HepG2 (cell line): ENCODE results near the gene TOMM22. TPM values are rescaled to one million over a fixed set of nuclear protein-coding genes. Genes with fewer than 3 reads are reported as not detected.

Experiments
- ATAC-seq: fragments of 200-7000 bp; cut with Tn5 transposase; 3 replicates; pipeline ENCODE4 v1.9.1; 2020; ENCODE audit warnings: mild to moderate bottlenecking, moderate library complexity
- BruUV-seq: library from RNA; stranded (reverse); fragments of 400-500 nt; replicated peaks from 2 replicates; lab custom pipeline; 2021; lab: Mats Ljungman, UMichigan
- CTCF ChIA-PET: fragments of 300-600 bp; formaldehyde crosslinking; extraction: SDS; loops from one replicate; lab custom pipeline; 2021; ENCODE audit warnings: low total read pairs, inconsistent platforms, low intra/inter-chr PET ratio; lab: Yijun Ruan, JAX
- POLR2A ChIA-PET: fragments of 350-600 bp; sonication (Branson Sonifier 250); formaldehyde crosslinking; loops from one replicate; lab custom pipeline; 2020; ENCODE audit warnings: antibody characterized with exemption, inconsistent platforms; lab: Yijun Ruan, JAX
- DNase-seq: peaks from one replicate; pipeline ENCODE4 v3.0.0-alpha.2; 2015; ENCODE audit warnings: low spot score
- FAIRE-seq: peaks from 3 replicates; lab custom pipeline; 2011; peaks lifted over from hg19 to GRCh38; lab: Jason Lieb, UNC
- H2AFZ ChIP-seq: one replicate; pipeline ENCODE4 v1.6.1; 2011; ENCODE audit warnings: low read length, inconsistent platforms
- H3K27ac ChIP-seq: fragments of 300-600 bp; 3 replicates; pipeline ENCODE4 v1.8.0; 2011; ENCODE audit warnings: mixed run types, mild to moderate bottlenecking, mixed read lengths, low read length, inconsistent platforms; ENCODE audit not compliant: insufficient read depth; ENCODE audit errors: extremely low read length
- H3K27me3 ChIP-seq, 2 experiments: fragments of 200-600 bp in 1 of 2; 2 replicates in 1 of 2; 3 replicates in 1 of 2; pipeline versions ENCODE4 v1.6.0 to v1.8.0; 2011; ENCODE audit warnings: low read length in 2 of 2, mild to moderate bottlenecking in 2 of 2, moderate library complexity in 2 of 2, inconsistent platforms in 1 of 2; ENCODE audit not compliant: insufficient read depth in 2 of 2, control insufficient read depth in 1 of 2
- H3K36me3 ChIP-seq, 2 experiments: fragments of 200-600 bp in 1 of 2; replicated peaks in 1 of 2; 2 replicates in 1 of 2; 3 replicates in 1 of 2; pipeline versions ENCODE4 v1.5.1 to v1.8.0; 2011; ENCODE audit warnings: low read length in 2 of 2, inconsistent platforms in 1 of 2; ENCODE audit not compliant: insufficient read depth in 2 of 2, control insufficient read depth in 1 of 2
- H3K4me1 ChIP-seq: 2 replicates; pipeline ENCODE4 v1.5.1; 2012; ENCODE audit warnings: low read length, inconsistent platforms; ENCODE audit not compliant: insufficient read depth
- H3K4me2 ChIP-seq: 2 replicates; pipeline ENCODE4 v1.6.0; 2011; ENCODE audit warnings: low read depth, low read length, inconsistent platforms
- H3K4me3 ChIP-seq, 3 experiments: fragments of 200-600 bp in 1 of 3; sonication (generic), shearing (Covaris generic) in 1 of 3; replicated peaks in 1 of 3; 2 replicates each; pipeline ENCODE4 v1.5.1; 2011 to 2016; ENCODE audit warnings: low read length in 3 of 3, inconsistent platforms in 2 of 3, low read depth in 2 of 3, mild to moderate bottlenecking in 2 of 3, control low read depth in 1 of 3, mixed read lengths in 1 of 3; ENCODE audit not compliant: insufficient read depth in 1 of 3
- H3K79me2 ChIP-seq: one replicate; pipeline ENCODE4 v1.6.1; 2011; ENCODE audit warnings: low read length, inconsistent platforms; ENCODE audit not compliant: insufficient read depth
- H3K9ac ChIP-seq: 2 replicates; pipeline ENCODE4 v1.6.0; 2011; ENCODE audit warnings: mild to moderate bottlenecking, low read depth, low read length, inconsistent platforms; ENCODE audit not compliant: insufficient read depth
- H3K9me3 ChIP-seq: 2 replicates; pipeline ENCODE4 v1.5.1; 2012; ENCODE audit warnings: mild to moderate bottlenecking, low read length
- H4K20me1 ChIP-seq: 2 replicates; pipeline ENCODE4 v1.6.0; 2011; ENCODE audit warnings: inconsistent platforms, mild to moderate bottlenecking, low read length, moderate library complexity; ENCODE audit not compliant: insufficient read depth
- AKAP8 ChIP-seq: sonication (generic); formaldehyde crosslinking; IDR thresholded peaks from 2 replicates; pipeline ENCODE4 v1.5.1; 2020; ENCODE audit warnings: mild to moderate bottlenecking, missing genetic modification reagents
- ELF4 ChIP-seq: sonication (generic); formaldehyde crosslinking; IDR thresholded peaks from 2 replicates; pipeline ENCODE4 v1.5.0; 2020; ENCODE audit warnings: missing genetic modification reagents, mild to moderate bottlenecking, moderate library complexity, borderline replicate concordance
- EP300 ChIP-seq, 3 experiments: sonication (generic) in 1 of 3; formaldehyde crosslinking in 1 of 3; IDR thresholded peaks; 2 replicates each; pipeline versions ENCODE4 v1.5.1 to v1.6.1; 2011 to 2020; ENCODE audit warnings: low read depth in 2 of 3, low read length in 2 of 3, borderline replicate concordance in 1 of 3, improper control_type of control experiment in 1 of 3, mild to moderate bottlenecking in 1 of 3, missing genetic modification reagents in 1 of 3, moderate library complexity in 1 of 3
- FOXC1 ChIP-seq: sonication (generic); formaldehyde crosslinking; IDR thresholded peaks from 2 replicates; pipeline ENCODE4 v1.8.0; 2022; ENCODE audit warnings: mild to moderate bottlenecking, missing genetic modification reagents, borderline replicate concordance
- NFKB2 ChIP-seq: sonication (generic); formaldehyde crosslinking; IDR thresholded peaks from 2 replicates; pipeline ENCODE4 v1.4.0; 2020; ENCODE audit warnings: missing genetic modification reagents, borderline replicate concordance
- PAWR ChIP-seq: sonication (generic); formaldehyde crosslinking; IDR thresholded peaks from 2 replicates; pipeline ENCODE4 v1.4.0; 2020; ENCODE audit warnings: missing genetic modification reagents, mild to moderate bottlenecking, borderline replicate concordance
- RARA ChIP-seq: IDR thresholded peaks from 2 replicates; pipeline ENCODE4 v1.6.1; 2016; ENCODE audit warnings: missing genetic modification reagents, missing compliant biosample characterization
- TEAD3 ChIP-seq: optimal IDR thresholded peaks from 2 replicates; pipeline ENCODE3; 2016; ENCODE audit warnings: borderline replicate concordance
- ZFYVE20 ChIP-seq: sonication (generic); formaldehyde crosslinking; IDR thresholded peaks from 2 replicates; pipeline ENCODE4 v1.8.0; 2023; ENCODE audit warnings: low read depth, mild to moderate bottlenecking, moderate library complexity, missing genetic modification reagents, borderline replicate concordance
- ZNF12 ChIP-seq: sonication (generic); formaldehyde crosslinking; IDR thresholded peaks from 2 replicates; pipeline ENCODE4 v1.5.0; 2020; ENCODE audit warnings: missing genetic modification reagents
- ZNF20 ChIP-seq: sonication (generic); formaldehyde crosslinking; IDR thresholded peaks from 2 replicates; pipeline ENCODE4 v1.4.0; 2020; ENCODE audit warnings: mild to moderate bottlenecking, moderate library complexity, missing genetic modification reagents
- ZNF547 ChIP-seq: sonication (generic); formaldehyde crosslinking; IDR thresholded peaks from 2 replicates; pipeline ENCODE4 v1.5.1; 2020; ENCODE audit warnings: mild to moderate bottlenecking, missing genetic modification reagents
- ZNF780A ChIP-seq: sonication (generic); formaldehyde crosslinking; IDR thresholded peaks from 2 replicates; pipeline ENCODE4 v1.8.0; 2022; ENCODE audit warnings: mild to moderate bottlenecking, missing genetic modification reagents, moderate library complexity
- WGBS: methylation state at CpG from one replicate; pipeline ENCODE4 v1.1.6; 2017; ENCODE audit warnings: low lambda C conversion rate; 5-methylcytosine and 5-hydroxymethylcytosine counted together
- in situ Hi-C: cut with HindIII; loops from 2 replicates; pipeline ENCODE4 v1.10.0; 2017; ENCODE audit warnings: low pct_unique_long_range_greater_than_20kb; ENCODE audit not compliant: extremely low pct_ligation_motif_present
- intact Hi-C: fragments of 100-400 bp; cut with micrococcal nuclease; formaldehyde crosslinking; loops from one replicate; pipeline ENCODE4 v1.10.0; 2022; ENCODE audit not compliant: unreplicated experiment
- polyA plus RNA-seq, 8 experiments: library from polyadenylated mRNA; depleted of rRNA in 3 of 8; stranded (reverse) in 7 of 8; unstranded in 1 of 8; fragments of >200 nt; fragmentation: Illumina TruSeq in 4 of 8; extraction: Trizol in 4 of 8; gene quantifications; 2 replicates each; pipeline versions ENCODE4 v1.2.1 to v1.2.3, GENCODE V29; 2011 to 2016; ENCODE audit warnings: low read depth in 4 of 8, missing spikeins in 1 of 8, mixed read lengths in 1 of 8; ENCODE audit not compliant: insufficient read depth in 1 of 8
- total RNA-seq, 5 experiments: library from RNA; depleted of rRNA; stranded (reverse); fragments of >200 nt; fragmentation: Illumina TruSeq; extraction: Trizol; gene quantifications; 2 replicates each; pipeline ENCODE4 v1.2.3, GENCODE V29; 2016; ENCODE audit warnings: low read depth in 1 of 5
- TF ChIP-seq, protein P1 (sequence below): IDR thresholded peaks from 2 replicates; pipeline ENCODE4 v1.6.1; 2016; ENCODE audit warnings: control low read depth
- TF ChIP-seq, protein P2 (sequence below): sonication (generic); formaldehyde crosslinking; IDR thresholded peaks from 2 replicates; pipeline ENCODE4 v1.4.0; 2020; ENCODE audit warnings: missing genetic modification reagents, mild to moderate bottlenecking, borderline replicate concordance
- TF ChIP-seq, protein P3 (sequence below): IDR thresholded peaks from 2 replicates; pipeline ENCODE4 v1.6.1; 2016; ENCODE audit warnings: low read depth

TOMM22 gene
- total and polyA plus RNA-seq, 2 of the 13 experiments (the other 11 are each of a cell fraction or from before 2014, with no cell fraction given): 46.9 to 118 TPM

DNA sequence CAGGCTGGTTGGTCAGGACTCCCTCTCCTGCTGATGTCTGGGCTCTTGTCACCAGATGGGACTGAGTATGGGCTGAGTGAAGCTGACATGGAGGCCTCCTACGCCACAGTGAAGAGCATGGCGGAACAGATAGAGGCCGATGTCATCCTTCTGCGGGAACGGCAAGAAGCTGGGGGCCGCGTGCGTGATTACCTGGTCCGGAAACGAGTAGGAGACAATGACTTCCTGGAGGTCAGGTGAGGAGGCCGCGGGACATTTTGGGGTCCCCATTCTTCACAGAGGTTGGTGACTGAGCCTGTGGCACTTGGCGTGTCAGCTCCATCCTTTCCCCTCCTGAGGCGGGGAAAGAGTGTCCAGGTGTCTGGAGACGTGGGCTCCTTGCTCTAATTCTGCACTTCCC lies 34.1 kb downstream of the TOMM22 start (continued):
- TF ChIP-seq, protein P1, sequence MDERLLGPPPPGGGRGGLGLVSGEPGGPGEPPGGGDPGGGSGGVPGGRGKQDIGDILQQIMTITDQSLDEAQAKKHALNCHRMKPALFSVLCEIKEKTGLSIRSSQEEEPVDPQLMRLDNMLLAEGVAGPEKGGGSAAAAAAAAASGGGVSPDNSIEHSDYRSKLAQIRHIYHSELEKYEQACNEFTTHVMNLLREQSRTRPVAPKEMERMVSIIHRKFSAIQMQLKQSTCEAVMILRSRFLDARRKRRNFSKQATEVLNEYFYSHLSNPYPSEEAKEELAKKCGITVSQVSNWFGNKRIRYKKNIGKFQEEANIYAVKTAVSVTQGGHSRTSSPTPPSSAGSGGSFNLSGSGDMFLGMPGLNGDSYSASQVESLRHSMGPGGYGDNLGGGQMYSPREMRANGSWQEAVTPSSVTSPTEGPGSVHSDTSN (CRISPR knock-in tag): no peak
- no peak for TF ChIP-seq ZNF780A (CRISPR knock-in tag)
- no peak for TF ChIP-seq ELF4

DNA sequence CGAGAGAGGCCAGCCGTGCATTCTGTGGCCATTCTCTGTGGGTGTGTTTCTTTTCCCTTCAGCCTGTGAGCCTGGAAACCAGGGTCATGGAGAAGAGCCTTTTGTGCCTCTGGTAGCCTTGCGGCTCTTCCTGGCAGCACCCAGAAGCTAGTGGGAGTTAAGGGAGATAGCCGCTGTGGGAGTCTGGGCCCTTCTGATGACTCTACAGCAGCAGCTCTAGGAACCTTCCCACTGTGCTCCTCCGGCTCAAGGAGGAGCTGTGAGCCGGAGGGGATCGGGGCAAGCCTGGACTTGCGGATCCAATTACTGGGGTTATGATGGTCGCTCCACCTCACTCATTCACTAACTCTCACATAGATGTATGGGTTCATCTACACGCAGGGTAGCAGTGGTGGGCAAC lies 34.5 kb downstream of the TOMM22 start:
- Histone ChIP-seq H3K27ac (no peak overlapping the region), H2AFZ (no peak overlapping the region), H3K9me3 (no peaks in the 10 kb centered on the region), H3K4me2 (no peak overlapping the region), H3K27me3 (no peaks in the 10 kb centered on the region), H3K79me2 (peaks cover 45% of the 10 kb centered on the region)
- in situ Hi-C loops (no loop called here), intact Hi-C loops (no loop called here)
- FAIRE-seq: no peak
- 97% methylated on average over 5 of the region's 10 CpGs for WGBS
- TF ChIP-seq ZFYVE20 (no peak), AKAP8 (CRISPR knock-in tag) (no peak), PAWR (CRISPR knock-in tag) (no peak), TEAD3 (CRISPR knock-in tag) (no peak), ZNF20 (CRISPR knock-in tag) (no peak), FOXC1 (no peak), ZNF547 (CRISPR knock-in tag) (no peak), NFKB2 (CRISPR knock-in tag) (no peak), ZNF12 (no peak), EP300 (IDR thresholded peaks at IDR 0.05; ENCODE audit: low read depth in 2 of 2, low read length in 2 of 2) (no peak), EP300 (CRISPR knock-in tag; IDR thresholded peaks at IDR 0.05; ENCODE audit: borderline replicate concordance) (no peak), RARA (CRISPR knock-in tag) (no peak)
- TF ChIP-seq, protein P2, sequence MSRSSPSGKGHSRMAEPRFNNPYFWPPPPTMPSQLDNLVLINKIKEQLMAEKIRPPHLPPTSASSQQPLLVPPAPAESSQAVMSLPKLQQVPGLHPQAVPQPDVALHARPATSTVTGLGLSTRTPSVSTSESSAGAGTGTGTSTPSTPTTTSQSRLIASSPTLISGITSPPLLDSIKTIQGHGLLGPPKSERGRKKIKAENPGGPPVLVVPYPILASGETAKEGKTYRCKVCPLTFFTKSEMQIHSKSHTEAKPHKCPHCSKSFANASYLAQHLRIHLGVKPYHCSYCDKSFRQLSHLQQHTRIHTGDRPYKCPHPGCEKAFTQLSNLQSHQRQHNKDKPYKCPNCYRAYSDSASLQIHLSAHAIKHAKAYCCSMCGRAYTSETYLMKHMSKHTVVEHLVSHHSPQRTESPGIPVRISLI (CRISPR knock-in tag): no peak
- TF ChIP-seq, protein P3, sequence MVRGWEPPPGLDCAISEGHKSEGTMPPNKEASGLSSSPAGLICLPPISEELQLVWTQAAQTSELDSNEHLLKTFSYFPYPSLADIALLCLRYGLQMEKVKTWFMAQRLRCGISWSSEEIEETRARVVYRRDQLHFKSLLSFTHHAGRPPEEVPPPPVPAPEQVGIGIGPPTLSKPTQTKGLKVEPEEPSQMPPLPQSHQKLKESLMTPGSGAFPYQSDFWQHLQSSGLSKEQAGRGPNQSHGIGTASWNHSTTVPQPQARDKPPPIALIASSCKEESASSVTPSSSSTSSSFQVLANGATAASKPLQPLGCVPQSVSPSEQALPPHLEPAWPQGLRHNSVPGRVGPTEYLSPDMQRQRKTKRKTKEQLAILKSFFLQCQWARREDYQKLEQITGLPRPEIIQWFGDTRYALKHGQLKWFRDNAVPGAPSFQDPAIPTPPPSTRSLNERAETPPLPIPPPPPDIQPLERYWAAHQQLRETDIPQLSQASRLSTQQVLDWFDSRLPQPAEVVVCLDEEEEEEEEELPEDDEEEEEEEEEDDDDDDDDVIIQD (CRISPR knock-in tag): no peak
- TF ChIP-seq, protein P1 (CRISPR knock-in tag): no peak
- TF ChIP-seq, all 625 proteins: peak for 0
- no peak for DNase-seq
- no TSS peak for BruUV-seq
- ATAC-seq: no peak
- CTCF ChIA-PET: no interaction called here
- H4K20me1 ChIP-seq: peaks cover 46% of the 10 kb centered on the region
- H3K9ac ChIP-seq: no peak overlapping the region
- H3K4me1 ChIP-seq: no peaks in the 10 kb centered on the region
- H3K4me3 ChIP-seq: no peak overlapping the region
- H3K36me3 ChIP-seq: peaks cover 37 to 56% of the 10 kb centered on the region in 2 experiments
- POLR2A ChIA-PET: interaction anchor here (0.8 kb wide), 1 partner anchor 11 kb away, joined by 4 read pairs; the partner anchor contains the start of gene GTPBP1
